ENCODE measurements around the gene TRAF3IP3. TPM values are rescaled to one million over a fixed set of nuclear protein-coding genes. Genes with fewer than 3 reads are reported as not detected.

Gene TRAF3IP3
- total RNA-seq (2022; extraction: Qiagen RNA extraction; ENCODE audit: low read depth) = not detected in 5 replicates

GRCh38 chr1:209755926-209756614 is at the start of gene TRAF3IP3:
TSS of gene TRAF3IP3 (plus strand) at chr1:209756053. CDS start at chr1:209760040, 3,987 bp downstream.

DNA sequence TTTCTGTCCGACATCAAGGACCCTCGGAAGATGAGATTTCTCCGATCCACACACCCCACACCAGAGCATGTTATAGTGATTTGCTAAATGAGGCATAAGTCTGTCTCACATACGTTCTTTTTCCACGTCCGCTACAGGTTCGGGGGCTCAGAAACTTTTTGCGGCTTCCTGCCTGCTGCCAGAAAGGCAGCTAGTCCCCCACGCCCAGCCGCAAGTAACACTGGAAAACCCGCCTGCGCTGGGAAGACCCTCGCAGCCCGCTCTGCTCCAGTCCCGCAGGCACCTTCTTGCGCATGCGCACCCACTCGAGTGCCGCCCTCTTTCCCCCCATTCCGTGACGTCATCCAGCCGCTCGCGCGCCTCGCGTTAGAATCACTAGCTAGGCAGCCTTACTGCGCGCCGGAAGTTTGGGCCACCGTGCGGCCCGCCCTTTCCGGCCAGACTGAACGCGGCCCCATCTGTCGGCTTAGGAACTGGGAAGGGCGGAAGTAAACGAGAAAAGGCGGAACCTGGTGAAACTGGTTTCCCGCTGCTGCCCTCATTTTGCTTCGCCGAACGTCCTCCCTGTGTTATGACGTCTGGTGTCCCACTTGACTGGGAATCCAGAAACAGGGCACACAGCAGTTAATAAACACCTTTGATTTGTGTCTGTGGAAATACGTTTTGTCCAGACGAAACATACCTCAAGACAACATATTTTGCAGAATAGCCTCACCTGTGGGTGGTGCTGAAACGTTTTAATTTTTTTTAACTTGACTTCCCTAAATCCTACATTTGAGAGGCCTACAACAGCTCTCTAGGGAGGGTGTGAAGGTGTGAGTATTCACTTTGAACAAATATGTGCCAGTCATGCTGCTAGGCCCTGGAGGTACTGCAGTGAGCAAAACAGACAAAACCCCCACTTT is 28.7 kb downstream of the TRAF3IP3 start, which contains the start of gene C1orf74:
Gene C1orf74, minus strand, starts transcription at position 295 of the 905 bp plus-strand sequence. CDS start 925 bp downstream, outside the sequence.

GRCh38 chr1:209805875-209806760 is 50.3 kb downstream of the TRAF3IP3 start, which contains the start of gene IRF6:
TSS of gene IRF6 (minus strand) at chr1:209806142. CDS start at chr1:209801413, 4,729 bp downstream.

DNA sequence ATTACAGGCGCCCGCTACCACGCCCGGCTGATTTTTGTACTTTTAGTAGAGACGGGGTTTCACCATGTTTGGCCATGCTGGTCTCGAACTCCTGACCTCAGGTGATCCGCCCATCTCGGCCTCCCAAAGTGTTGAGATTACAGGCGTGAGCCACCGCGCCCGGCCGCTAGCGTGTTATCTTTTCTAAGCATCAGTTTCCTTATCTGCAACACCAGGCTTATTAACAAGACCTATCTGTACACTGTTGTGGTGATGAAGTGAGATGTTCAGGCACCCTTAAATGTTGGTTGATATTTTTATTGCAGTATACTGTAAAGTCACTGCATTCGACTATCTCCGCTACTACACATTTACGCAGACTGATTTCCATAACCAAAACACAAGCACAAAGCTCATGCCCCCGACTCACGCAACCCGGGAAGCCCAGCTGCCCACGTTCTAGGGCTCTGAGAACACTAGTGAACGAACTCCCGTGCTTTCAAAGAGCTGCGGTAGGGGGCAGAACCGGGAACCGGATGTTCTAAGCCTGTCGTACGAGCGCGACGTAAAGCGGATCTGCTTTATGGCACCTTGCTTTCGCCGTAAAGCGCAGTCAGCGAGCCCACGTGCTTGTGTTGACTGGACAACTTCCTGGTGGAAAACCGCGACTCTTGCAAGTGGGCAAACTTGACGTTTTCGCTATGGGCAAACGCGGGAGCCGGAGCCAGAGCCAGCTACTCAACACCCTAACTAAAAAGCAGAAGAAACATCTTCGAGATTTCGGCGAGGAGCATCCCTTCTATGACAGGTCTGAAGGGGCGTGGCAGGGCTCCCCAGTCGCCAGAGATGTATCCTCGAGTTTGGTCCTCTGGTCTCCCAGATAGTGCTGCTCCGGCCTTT is 71.8 kb downstream of the TRAF3IP3 start, which contains the start of gene UTP25:
Gene UTP25, plus strand, starts transcription at position 589 of the 879 bp plus-strand sequence. Its CDS starts 92 bp downstream, at position 681.

Other genes with a start within 250 kb of the TRAF3IP3 start
- gene CAMK1G, start 172.3 kb upstream of the TRAF3IP3 start, total RNA-seq (2022; extraction: Qiagen RNA extraction; ENCODE audit: low read depth) = 0.09 to 0.54 TPM (median 0.54 TPM) in 5 replicates
- gene LAMB3, start 103.6 kb upstream of the TRAF3IP3 start, total RNA-seq (2022; extraction: Qiagen RNA extraction; ENCODE audit: low read depth) = 17.7 to 22.4 TPM (median 19.8 TPM) in 5 replicates
- gene G0S2, start 80.6 kb upstream of the TRAF3IP3 start, total RNA-seq (2022; extraction: Qiagen RNA extraction; ENCODE audit: low read depth) = 2.3 to 3.1 TPM (median 2.8 TPM) in 5 replicates
- not detected in 5 replicates for gene HSD11B1, start 51.2 kb upstream of the TRAF3IP3 start, total RNA-seq (2022; extraction: Qiagen RNA extraction; ENCODE audit: low read depth)
- gene C1orf74, start 28.5 kb downstream of the TRAF3IP3 start, total RNA-seq (2022; extraction: Qiagen RNA extraction; ENCODE audit: low read depth) = 1.2 to 1.7 TPM (median 1.5 TPM) in 5 replicates
- 0.08 to 0.18 TPM (median 0.10 TPM) in 5 replicates for gene IRF6, start 50.1 kb downstream of the TRAF3IP3 start, total RNA-seq (2022; extraction: Qiagen RNA extraction; ENCODE audit: low read depth)
- 9.6 to 12.5 TPM (median 11.6 TPM) in 5 replicates for gene UTP25, start 71.9 kb downstream of the TRAF3IP3 start, total RNA-seq (2022; extraction: Qiagen RNA extraction; ENCODE audit: low read depth)
- 0.03 to 0.10 TPM (median 0.10 TPM) in 3 of 5 replicates, not detected in the others for gene SYT14, start 182.2 kb downstream of the TRAF3IP3 start, total RNA-seq (2022; extraction: Qiagen RNA extraction; ENCODE audit: low read depth)